Spinal cord (tissue), 10 donors: ENCODE measurements around the gene SEMA4F. TPM values are rescaled to one million over a fixed set of nuclear protein-coding genes. Genes with fewer than 3 reads are reported as not detected.

ENCODE experiments used
- DNase-seq, 6 donors: peaks; one replicate each; pipeline versions ENCODE4 v3.0.0 to v3.0.0-alpha.2; 2013 to 2015; ENCODE audit warnings: low spot score in 6 of 6, low read depth in 4 of 6
- H3K27ac ChIP-seq: one replicate; pipeline ENCODE4 v1.5.1; 2013; ENCODE audit warnings: low read depth, low read length, control low read depth
- H3K27me3 ChIP-seq: one replicate; pipeline ENCODE4 v1.6.1; 2013; ENCODE audit warnings: low read length; ENCODE audit not compliant: control insufficient read depth, insufficient read depth
- H3K36me3 ChIP-seq: one replicate; pipeline ENCODE4 v1.6.1; 2013; ENCODE audit warnings: low read length; ENCODE audit not compliant: control insufficient read depth, insufficient read depth
- H3K4me1 ChIP-seq: one replicate; pipeline ENCODE4 v1.6.1; 2013; ENCODE audit warnings: low read length; ENCODE audit not compliant: control insufficient read depth, insufficient read depth
- H3K4me3 ChIP-seq: one replicate; pipeline ENCODE4 v1.5.1; 2013; ENCODE audit warnings: low read depth, low read length, control low read depth
- H3K9me3 ChIP-seq: one replicate; pipeline ENCODE4 v1.6.1; 2013; ENCODE audit warnings: low read length; ENCODE audit not compliant: control insufficient read depth, insufficient read depth
- WGBS: methylation state at CpG from one replicate; pipeline ENCODE4 v1.1.5; 2013; ENCODE audit warnings: missing lambda C conversion rate; ENCODE audit not compliant: insufficient coverage; 5-methylcytosine and 5-hydroxymethylcytosine counted together
- polyA plus RNA-seq, 2 donors: library from polyadenylated mRNA; unstranded; fragments of 120-200 nt; gene quantifications; one replicate each; pipeline ENCODE4 v1.2.1, GENCODE V29; 2013; ENCODE audit not compliant: insufficient read length in 2 of 2
- total RNA-seq, 2 donors: library from RNA; depleted of rRNA in 1 of 2; stranded (reverse); fragments of 120-200 nt in 1 of 2; fragments of >200 nt in 1 of 2; gene quantifications; one replicate each; pipeline versions ENCODE4 v1.2.3 to v1.2.4, GENCODE V29; 2013 to 2014
- donor health status: healthy.

Gene SEMA4F
- total and polyA plus RNA-seq, 4 donors: 7.3 to 27.6 (median 20.1) TPM

DNA sequence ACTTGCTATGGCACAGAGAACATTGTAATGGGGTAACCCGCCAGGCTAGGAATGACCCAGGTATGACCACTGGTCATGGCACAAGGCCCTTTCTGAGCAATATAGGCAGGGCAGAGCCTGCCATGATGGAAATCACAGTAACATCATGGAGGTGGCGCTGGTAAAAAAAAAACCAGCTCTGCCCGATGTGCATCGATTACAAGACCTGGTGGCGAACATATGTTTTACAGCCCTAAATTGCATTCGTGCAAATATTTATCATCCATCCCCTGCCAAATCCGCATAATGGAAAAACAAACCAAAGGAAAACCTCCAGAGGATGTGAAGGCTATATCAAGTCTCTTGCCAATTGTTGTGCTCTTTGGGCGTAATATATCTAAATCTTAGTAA is 60.6 kb downstream of the SEMA4F start:
- peaks cover 22% of the 10 kb centered on the region for H3K27me3 ChIP-seq
- DNase-seq: no peak

DNA sequence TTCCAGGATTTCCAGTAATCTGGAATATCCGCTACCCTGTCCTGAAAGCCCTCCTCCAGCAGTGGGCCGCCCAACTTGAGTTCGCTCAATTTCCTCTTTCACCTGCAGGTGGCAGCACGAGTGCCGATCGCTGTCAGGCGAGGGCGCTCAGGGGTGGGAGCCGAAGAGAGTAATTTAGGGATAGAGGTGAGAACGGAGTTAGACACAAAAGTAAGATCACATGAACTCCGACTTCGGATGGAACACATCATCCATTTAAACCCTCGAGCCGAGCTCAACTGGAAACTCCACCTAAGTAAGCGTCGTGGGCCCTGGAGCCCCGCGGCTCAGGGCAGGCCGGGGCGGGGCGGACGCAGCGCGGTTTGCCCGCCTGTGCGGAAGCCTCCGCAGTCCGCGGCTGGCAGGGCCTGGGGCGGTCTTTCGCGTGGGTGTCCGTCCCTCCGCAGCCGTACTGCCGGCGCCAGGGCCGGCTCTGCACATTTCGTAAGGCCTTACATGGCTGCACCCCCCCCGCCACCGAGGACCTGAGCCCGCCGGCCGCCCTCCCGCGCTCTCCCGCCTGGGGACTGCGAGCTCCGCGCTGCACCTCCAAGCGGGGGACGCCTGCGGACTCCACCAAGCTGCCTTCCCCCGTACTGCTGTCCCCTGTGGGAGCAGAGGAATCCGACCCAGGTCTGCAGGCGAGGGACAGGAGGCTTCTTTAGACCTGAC is 61.2 kb downstream of the SEMA4F start:
- H3K27ac ChIP-seq: no peak overlapping the region
- H3K9me3 ChIP-seq: no peaks in the 10 kb centered on the region
- no peaks in the 10 kb centered on the region for H3K36me3 ChIP-seq
- WGBS: under 1% methylated on average over 46 of the region's 56 CpGs
- peak overlapping the region; percentile 42 for H3K4me3 ChIP-seq
- H3K4me1 ChIP-seq: peaks cover 4% of the 10 kb centered on the region
- H3K27me3 ChIP-seq: peaks cover 22% of the 10 kb centered on the region
- peak; percentile 65 to 94 (median 67) for DNase-seq

More for the DNA sequence above, 60.6 kb downstream of the SEMA4F start:
- H3K27ac ChIP-seq: no peak overlapping the region
- peaks cover 4% of the 10 kb centered on the region for H3K4me1 ChIP-seq
- 51% methylated on average over 4 of the region's 8 CpGs for WGBS
- peak overlapping the region; percentile 42 for H3K4me3 ChIP-seq
- no peaks in the 10 kb centered on the region for H3K36me3 ChIP-seq
- H3K9me3 ChIP-seq: no peaks in the 10 kb centered on the region

DNA sequence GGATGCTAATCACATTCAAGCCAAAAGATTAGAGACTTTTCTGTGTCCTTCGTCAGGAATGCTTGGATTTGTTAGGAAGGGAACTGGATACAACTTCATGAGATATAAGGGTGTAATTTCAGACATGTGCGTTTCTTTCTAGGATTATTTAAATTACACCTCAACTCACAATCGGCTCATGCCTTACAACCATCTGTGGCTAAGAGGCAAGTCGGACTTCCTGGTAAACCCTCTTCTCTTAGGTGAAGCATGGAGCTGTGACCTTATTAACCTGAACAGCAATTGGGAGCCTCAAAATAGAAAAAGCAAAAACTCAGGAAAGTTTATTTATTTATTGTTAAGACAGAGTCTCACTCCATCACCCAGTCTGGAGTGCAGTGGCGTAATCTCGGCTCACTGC is 61.8 kb downstream of the SEMA4F start:
- Histone ChIP-seq H3K27me3 (peaks cover 22% of the 10 kb centered on the region), H3K4me1 (peaks cover 4% of the 10 kb centered on the region), H3K27ac (no peak overlapping the region), H3K36me3 (no peaks in the 10 kb centered on the region), H3K4me3 (peak overlapping the region; percentile 42), H3K9me3 (no peaks in the 10 kb centered on the region)
- no peak for DNase-seq
- no CpG with 5 or more reads among the region's 6 CpGs for WGBS

GRCh38 chr2:74719066-74719465 is 65.0 kb downstream of the SEMA4F start:
- 71% methylated on average over 1 of the region's 2 CpGs for WGBS
- H3K4me3 ChIP-seq: no peak overlapping the region
- no peak for DNase-seq
- no peak overlapping the region for H3K27ac ChIP-seq
- no peaks in the 10 kb centered on the region for H3K9me3 ChIP-seq
- no peaks in the 10 kb centered on the region for H3K36me3 ChIP-seq
- H3K4me1 ChIP-seq: peaks cover 4% of the 10 kb centered on the region
- peaks cover 22% of the 10 kb centered on the region for H3K27me3 ChIP-seq

- H3K9me3 ChIP-seq: no peaks in the 10 kb centered on the region
- no peaks in the 10 kb centered on the region for H3K4me1 ChIP-seq
- H3K4me3 ChIP-seq: no peak overlapping the region
- no peak for DNase-seq
- H3K27ac ChIP-seq: no peak overlapping the region
- peaks cover 16% of the 10 kb centered on the region for H3K27me3 ChIP-seq
- no peaks in the 10 kb centered on the region for H3K36me3 ChIP-seq
Measured at GRCh38 chr2:74721316-74721715, 67.3 kb downstream of the SEMA4F start.

GRCh38 chr2:74724496-74724895 is 70.4 kb downstream of the SEMA4F start:
- Histone ChIP-seq H3K9me3 (no peaks in the 10 kb centered on the region), H3K4me1 (no peaks in the 10 kb centered on the region), H3K4me3 (no peak overlapping the region), H3K27me3 (no peaks in the 10 kb centered on the region), H3K36me3 (no peaks in the 10 kb centered on the region), H3K27ac (no peak overlapping the region)
- no peak for DNase-seq
- 78% methylated on average over 2 of the region's 4 CpGs for whole genome bisulfite sequencing

GRCh38 chr2:74725287-74725686 is 71.2 kb downstream of the SEMA4F start:
- no peaks in the 10 kb centered on the region for H3K9me3 ChIP-seq
- no peaks in the 10 kb centered on the region for H3K27me3 ChIP-seq
- no peak overlapping the region for H3K27ac ChIP-seq
- no peak for DNase-seq
- no peak overlapping the region for H3K4me3 ChIP-seq
- no peaks in the 10 kb centered on the region for H3K4me1 ChIP-seq
- no peaks in the 10 kb centered on the region for H3K36me3 ChIP-seq
- WGBS: no CpG with 5 or more reads among the region's 1 CpG

DNA sequence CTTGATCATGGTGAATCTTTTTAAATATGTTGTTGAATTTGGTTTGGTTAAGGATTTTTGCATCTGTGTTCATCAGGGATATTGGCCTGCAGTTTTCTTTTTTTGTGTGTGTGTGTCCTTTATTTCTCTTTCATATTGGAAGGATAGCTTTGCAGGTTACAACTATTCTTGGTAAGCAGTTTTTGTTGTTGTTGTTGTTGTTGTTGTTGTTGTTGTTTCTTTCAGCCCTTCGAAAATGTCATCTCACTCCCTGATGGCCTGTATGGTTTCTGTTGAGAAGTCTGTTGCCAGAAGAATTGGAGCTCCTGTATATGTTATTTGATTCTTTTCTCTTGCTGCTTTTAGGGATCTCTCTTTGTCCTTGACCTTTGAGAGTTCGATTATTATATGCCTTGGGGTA is 74.8 kb downstream of the SEMA4F start:
- no peaks in the 10 kb centered on the region for H3K9me3 ChIP-seq
- H3K4me1 ChIP-seq: no peaks in the 10 kb centered on the region
- H3K27me3 ChIP-seq: no peaks in the 10 kb centered on the region
- DNase-seq: no peak
- H3K27ac ChIP-seq: no peak overlapping the region
- 75% methylated on average over 1 of the region's 2 CpGs for WGBS
- no peaks in the 10 kb centered on the region for H3K36me3 ChIP-seq
- H3K4me3 ChIP-seq: no peak overlapping the region

DNA sequence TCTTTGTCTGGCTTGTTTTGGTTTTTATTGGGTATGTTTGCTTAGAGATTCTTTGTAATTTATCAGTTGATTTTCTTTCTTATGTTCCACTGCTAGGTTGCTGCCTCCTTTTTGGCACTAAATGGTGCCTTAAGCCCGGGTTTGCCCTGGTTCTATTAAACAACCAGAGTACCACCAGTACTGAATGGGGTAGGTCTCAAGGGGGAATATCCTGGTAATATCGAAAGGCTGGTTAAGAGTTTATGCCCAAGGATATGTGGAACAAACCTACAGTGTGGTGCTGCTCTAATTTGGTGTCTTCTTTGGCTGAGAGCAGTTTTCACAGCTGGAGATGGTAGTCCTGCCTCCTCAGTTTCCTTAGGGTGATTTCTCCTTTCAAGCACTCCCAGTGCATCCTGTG is 76.5 kb downstream of the SEMA4F start:
- no peak for DNase-seq

More for the DNA sequence above, 76.5 kb downstream of the SEMA4F start:
- Histone ChIP-seq H3K4me3 (no peak overlapping the region), H3K27me3 (no peaks in the 10 kb centered on the region), H3K9me3 (no peaks in the 10 kb centered on the region), H3K27ac (no peak overlapping the region), H3K36me3 (no peaks in the 10 kb centered on the region), H3K4me1 (no peaks in the 10 kb centered on the region)
- 90% methylated on average over 2 of the region's 2 CpGs for WGBS
